GM19035 (cell line): ENCODE results near the gene VWA3B.
"Not testable (repeated sequence)": the region's sequence is repeated elsewhere in the genome, so short reads cannot be mapped to it uniquely, and the experiment has no call there.

Source experiments
- ATAC-seq: cut with Tn5 transposase; IDR thresholded peaks from one replicate; pipeline ENCODE4 v1.9.1; 2021; ENCODE audit not compliant: unreplicated experiment

The VWA3B gene

DNA sequence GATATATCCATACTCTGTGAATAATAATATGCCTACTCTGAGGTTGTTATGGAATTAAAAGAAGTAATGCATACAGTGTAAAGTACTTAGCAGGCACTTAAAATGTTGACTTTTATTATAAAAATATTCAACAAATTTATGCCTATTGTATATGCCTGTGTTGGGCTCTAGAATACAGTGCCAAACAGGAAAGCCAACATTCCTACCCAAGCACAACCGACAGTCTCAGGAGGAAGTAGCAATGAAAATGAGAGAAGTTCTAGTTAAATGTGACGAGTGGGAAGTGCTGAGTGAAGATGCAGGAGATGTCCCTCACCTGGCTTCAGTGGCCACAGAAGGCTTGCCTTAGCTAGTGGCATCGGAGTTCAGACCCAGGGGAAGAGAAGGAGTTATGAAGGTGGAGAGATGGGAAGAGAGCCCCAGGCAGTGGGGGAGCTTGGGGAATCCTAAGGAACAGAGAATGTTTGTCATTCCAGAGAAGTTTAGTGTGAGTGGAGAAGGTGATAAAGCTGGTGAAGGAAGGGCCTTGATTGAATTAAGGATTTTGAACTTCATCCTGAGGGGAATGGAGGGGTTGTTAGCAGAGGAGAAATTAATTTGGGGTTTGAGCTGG is 153.9 kb downstream of the VWA3B start:
- no peak for ATAC-seq

DNA sequence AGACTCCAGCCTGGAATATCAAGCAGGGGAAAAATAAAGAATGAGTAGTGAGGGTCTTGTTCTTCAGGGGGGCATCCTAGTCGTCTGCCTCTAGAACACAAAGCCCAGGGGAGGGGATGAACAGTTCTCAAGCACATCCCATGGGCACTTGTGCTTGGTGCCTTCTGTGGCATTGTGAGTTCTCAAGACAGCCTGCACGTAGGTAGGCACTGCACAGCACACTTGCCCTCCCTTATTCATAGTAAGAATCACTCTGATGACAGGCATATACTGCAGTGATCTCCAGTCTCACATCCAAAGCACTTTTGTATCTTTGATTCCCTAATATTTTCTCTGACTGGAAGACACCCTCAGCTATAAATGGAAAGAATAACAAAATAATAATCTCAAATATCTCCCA is 154.6 kb downstream of the VWA3B start:
- ATAC-seq = no peak

DNA sequence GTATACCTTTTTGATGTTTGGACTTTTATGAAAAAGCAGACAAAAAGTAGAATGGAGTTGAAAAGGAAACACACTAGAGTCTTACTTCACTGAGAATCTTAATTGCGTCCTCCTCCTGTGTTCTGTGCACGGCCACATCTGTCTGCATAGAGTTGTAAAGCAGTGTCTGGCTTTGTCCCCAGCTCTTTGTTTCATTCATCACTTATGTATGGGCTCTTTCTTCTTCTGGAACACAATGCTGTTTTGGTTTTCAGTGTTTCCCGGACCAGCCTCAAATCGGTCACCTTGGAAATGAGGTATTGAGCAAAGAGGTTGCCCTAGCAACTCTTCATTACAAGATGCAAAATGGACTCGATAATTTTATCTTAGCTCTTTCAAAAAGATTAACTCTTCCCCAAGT is 155.0 kb downstream of the VWA3B start:
- no peak for ATAC-seq

DNA sequence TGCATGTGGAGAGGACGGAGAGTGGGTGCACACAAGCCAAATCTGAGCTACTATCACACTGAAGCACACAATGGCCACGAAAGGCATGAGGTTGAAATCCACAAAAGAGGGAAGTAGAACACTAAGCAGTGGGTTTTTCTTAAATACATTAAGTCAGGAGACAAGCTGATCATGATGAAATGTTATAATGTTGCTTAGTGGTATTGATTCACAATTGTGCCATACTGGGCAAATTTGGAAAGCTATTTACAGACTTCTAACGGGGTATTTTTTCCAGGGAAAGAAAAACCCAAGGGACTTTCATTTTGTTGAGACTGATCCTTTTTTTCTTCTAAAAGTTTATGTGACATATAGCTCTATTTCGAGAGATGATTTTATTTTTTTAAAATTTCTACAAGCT is 158.5 kb downstream of the VWA3B start:
- ATAC-seq = no peak

DNA sequence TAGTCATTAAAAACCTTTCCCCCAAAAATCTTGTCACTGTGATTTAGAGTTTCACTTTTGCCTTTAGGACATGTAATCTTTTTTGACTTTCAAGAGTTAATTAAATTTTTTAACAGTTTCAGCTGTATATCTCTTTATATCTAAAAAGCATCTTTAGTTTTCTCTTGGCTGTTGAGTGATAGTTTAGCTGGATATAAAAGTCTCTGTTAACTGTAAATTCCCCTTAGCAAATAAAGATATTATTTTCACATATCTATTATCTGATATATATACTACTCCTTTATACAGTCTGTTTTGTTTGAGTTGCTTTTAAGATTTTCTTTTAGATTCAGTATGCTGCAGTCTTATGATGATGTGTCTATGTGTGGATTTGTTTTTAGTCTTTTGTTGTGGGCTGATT is 160.4 kb downstream of the VWA3B start:
- no peak for ATAC-seq

DNA sequence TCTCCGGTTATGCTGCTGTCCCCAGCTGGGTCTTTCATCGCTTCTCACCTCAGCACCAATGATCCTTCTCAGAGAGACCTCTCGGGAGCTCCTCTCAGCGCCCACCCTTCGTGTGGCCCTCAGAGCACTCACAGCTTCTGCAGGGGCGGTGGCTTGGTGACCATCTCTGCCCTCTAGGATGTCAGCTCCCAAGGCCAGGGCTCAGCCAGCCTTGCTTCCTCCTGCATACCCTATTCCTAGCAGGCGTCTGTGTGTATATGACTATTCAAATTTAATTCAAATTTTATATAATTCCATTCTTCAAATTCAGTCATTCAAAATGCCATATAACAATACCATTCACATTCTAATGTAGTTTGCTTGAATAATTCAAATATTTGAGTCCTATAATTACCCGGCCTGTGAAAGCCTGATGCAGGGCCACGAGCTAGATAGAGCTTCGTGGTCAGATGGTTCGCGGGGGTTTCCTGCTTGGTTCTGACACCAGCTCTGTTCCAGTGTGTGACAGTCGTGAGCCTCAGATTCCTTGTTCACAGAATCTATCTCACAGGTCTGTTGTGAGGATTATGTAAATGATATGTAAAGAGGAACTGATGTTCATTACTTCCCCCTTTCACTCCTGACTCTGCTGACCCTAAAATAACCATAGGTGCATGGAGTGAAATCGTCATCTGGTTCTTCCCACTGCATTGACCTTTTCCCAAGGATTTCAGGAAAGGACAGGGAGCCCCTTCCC is 165.2 kb downstream of the VWA3B start:
- no peak for ATAC-seq

DNA sequence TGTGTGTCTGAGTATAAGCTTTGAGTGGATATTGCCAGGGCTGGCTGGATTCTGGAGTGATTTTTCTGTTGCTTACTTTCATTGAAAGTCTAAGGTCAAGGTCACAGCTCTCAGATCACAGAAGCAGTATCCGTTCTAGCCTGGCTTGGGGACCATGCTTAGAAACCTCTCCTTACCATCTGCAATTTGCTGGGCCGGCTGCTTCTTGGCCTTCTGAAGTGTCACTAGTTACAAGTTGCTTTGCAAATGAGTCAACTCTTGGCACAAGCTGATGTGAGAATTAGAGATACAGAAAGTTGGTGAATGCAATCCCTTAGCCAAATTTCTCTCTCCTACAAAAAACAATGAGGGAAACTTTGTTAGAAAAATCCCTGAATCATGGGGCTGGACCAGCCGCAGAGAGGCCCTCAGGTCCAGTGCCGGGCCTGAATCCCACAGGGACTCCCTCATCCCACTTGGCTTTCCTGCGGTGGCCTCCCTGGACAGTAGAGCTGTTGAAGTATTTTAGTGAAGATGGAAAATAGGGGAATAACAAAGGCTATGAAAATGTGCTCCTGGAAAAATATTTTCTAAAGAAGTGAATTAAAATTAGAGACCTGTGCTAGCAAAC is 166.6 kb downstream of the VWA3B start:
- no peak for ATAC-seq

DNA sequence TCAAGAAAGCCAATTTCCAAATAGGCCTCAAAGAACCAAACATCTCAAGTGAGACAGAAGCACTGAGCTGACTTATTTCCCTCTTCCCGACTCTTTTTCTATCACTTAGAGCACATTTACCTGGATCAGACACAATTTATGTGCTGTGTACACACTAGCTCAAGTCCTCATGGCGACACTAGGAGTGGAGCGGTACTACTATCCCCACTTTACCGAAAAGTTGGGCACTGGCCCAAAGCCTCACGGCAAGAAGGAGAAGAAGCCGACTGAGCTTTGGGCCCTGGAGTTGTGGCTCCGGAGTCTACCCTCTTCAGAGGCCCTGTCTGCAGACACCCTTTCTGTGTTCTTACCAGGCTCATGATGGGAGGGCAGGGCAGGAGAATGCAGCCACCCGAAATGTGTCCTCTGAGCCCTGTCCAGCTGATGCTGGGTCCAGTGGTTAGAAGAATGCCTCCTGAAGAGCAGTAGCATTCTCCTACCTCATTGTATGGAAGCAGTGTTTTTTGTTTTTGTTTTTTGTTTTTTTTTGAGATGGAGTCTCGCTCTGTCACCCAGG is 167.6 kb downstream of the VWA3B start:
- no peak for ATAC-seq

DNA sequence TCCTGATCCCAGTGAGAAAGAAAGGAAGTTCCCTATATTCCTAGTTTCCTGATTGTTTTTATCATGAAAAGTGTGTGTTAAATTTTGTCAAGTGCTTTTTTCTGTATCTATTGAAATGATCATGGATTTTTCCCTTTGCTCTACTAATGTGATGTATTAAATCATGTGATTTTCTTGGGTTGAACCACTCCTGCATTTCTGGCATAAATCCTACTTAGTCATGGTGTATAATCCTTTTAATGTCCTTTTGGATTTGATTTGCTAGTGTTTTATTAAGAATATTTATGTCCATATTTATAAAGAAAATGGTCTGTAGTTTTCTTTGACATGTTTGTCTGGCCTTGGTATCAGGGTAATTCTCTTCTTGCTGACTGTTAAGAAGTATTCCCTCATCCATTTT is 171.9 kb downstream of the VWA3B start:
- no peak for ATAC-seq

DNA sequence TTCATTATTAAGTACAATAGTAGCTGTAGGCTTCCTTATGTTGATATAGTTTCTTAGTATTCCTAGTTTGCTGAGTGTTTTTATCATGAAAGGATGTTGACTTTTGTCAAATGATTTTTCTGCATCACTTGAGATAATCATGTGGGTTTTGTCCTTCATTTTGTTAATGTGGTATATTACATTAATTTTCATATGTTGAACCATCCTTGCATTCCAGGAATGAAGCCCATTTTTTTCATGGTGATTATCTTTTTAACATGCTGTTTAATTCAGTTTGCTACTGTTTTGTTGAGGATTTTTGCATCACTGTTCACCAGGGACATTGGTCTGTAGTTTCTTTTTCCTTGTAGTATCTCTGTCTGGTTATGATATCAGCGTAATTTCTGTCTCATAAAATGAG is 176.4 kb downstream of the VWA3B start:
- ATAC-seq = no peak

DNA sequence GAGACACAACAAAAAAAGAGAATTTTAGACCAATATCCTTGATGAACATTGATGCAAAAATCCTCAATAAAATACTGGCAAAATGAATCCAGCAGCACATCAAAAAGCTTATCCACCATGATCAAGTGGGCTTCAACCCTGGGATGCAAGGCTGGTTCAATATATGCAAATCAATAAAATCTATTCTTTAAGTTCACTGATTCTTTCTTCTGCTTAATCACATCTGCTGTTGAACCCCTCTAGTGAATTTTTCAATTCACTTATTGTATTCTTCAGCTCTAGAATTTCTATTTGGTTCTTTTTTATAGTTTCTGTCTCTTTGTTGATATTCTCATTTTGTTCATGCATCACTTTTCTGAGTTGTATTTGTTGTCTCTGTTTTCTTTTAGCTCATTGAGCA is 181.3 kb downstream of the VWA3B start:
- ATAC-seq = not testable (repeated sequence)

DNA sequence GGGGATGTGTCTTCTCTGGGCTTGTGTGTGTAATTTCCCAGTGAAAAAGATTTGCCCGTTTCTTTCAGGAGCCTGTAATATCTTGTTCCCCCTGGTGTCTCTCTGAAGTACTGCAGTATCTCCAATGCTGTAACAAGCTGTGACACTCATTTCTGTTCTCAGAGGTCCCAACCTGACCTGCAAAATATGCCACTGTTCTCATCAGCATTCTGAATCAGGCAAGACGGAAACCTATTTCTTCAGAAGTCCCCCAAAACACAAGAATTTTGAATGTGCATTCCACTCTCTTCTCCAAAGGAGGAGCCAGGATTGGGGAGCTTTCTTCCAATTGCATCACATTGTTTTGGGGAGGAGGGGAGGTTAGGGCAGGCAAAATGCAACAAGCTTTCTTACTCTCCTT is 182.3 kb downstream of the VWA3B start:
- ATAC-seq = no peak

DNA sequence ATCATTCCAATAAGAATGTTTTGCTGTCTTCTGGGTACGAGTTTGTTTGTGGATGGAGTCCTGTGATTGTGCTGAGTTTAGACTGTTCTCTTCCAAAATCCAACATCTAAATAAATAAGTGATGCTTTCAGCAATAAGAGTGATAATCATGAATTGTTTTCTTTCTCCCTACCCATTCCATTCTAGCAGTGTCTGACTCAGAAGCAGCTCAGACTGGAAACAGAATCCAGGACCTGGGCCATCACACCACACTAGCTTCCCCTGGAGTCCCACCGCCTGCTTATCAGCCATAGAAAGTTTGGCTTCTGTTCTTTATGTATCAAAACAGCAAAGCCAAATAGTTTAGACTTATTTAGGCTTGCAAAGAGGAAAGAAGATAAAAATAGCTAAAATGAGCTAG is 182.9 kb downstream of the VWA3B start:
- ATAC-seq = no peak

DNA sequence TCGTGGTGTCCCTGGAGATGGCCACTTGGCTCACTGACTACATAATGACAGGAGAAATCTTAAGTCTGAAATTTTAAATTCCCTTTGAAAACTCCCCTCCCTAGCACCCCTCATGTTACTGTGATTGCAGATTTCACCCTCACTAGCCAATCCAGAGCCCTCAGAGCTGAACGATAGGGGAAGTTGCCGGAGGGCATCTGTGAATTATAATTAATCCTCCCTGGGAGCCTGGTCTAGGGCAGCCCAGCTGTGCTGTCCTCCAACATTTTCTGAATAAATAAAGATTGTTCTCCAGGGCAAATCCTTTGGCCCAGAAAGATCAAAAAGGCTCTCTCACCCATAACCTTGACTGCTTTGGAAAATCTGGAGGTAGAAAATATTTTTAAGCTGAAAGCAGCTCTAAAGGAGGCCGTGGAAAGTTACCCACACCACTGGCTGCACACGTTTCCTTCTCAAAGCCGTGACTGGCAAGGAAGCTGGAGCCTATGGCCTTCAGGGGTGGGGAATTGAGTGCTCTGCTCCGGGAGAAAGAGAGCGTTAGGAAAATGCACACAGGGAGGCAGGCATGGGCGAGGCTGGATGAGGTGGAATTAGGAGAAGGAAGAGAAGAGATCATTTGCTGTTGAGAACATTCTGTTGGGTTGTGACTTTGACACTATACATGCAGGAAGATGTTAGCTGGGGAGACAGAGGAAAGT is 190.3 kb downstream of the VWA3B start:
- ATAC-seq = no peak

DNA sequence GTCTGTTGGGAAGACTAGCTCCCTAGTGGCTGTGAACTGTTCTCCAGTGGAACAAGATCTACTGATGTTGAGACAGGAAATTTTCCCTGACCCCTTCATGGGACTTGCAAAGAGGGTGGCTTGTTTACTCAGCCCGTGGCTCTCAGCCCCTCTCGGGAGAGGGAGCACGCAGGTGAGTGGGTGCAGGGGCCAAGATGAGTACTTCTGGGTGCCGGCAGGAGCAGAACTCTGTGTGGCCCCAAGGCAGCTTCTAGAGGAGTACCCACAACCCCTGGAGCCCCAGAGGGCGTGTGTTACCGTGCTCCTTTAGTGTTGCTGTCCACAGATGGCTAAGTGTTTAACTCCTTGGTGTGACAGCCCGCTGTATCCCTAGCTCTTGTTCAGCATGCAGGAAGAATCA is 191.1 kb downstream of the VWA3B start:
- no peak for ATAC-seq

DNA sequence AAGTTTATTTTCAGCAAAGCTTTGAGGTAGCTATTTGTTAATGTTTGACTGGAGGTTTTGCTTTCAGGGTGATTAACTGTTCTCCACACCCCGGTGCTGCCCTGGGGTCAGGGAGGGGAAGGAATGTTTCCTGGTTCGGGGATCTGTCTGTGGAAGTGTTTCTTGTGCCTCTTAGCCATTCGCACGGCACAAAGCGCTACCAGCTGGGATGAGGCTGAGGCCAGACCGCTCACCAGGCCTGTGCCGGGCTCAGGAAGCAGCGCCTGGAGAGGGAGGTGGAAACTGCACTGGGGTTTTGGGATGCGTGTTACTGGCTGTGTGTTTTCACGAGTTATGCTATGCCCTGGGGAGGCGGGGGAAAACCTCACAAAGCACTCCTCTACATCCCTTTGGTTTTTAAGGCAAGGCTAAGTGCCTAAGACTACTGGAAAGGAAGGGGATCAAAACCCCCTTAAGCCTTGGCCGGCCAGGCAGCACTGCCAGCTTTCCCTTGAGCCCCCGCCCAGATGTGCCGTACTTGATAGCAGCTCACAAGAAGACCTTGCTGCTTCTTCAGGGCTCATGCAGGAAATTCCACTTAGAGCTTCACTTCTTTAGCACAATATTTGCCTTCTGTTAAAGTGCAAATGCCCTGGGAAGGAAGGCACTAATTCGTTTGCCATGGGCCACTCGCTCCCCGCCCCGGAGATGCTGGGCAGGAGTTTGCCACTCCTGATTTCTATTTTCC is 193.6 kb downstream of the VWA3B start:
- no peak for ATAC-seq

DNA sequence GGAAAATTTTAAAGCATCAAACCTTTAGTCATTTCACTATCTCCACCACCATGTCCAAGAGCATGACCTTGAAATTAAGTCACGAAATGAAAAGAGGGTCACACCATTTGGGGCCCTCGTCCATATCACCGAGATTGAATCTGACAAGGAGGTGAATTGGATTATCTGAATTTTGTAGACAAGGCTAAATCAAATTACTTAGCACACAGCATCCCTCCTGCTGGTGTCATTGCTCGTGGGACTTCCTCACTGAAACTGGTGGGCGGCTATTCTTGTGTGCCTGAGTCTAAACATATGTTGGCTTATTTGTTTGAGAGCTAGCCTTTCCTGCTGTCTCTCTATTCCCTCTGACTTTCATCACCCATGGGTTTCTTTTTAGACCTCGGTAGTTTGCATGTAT is 194.6 kb downstream of the VWA3B start:
- ATAC-seq = no peak

DNA sequence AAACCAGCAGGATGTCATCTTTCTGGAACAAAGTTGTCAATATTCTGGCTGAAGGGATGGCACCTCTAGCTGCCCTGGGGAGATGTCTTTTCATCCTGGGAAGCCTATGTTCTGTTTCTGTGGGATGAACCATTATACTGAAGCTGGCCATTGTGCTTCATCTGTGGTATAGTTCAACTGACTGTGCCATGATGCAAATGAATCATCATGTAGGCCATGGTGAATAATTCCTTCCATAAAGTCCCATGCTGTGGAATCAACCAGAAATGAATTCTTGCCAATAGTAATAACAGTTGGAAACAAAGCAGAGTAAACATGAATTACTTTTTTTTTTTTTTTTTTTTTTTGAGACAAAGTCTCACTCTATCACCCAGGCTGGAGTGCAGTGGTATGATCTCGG is 195.1 kb downstream of the VWA3B start:
- no peak for ATAC-seq

DNA sequence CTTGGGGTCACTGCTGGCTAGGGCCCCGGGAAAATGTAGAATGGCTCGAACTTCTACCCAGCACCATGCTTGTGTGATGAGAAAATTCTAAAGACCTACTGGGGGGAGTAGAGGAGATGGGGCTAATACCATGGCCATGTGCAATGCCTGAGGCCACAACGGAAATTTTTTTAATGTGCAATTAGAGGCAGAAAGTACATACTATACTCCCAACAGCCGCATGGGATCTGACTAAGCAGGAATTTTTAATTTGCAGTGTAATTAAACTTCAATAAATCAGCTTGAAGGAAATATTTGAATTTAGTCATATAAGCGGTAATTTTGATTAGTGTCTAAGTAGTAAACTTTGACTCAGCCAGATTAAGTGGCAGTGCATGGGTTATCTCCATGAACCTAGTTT is 206.1 kb downstream of the VWA3B start:
- ATAC-seq = no peak

DNA sequence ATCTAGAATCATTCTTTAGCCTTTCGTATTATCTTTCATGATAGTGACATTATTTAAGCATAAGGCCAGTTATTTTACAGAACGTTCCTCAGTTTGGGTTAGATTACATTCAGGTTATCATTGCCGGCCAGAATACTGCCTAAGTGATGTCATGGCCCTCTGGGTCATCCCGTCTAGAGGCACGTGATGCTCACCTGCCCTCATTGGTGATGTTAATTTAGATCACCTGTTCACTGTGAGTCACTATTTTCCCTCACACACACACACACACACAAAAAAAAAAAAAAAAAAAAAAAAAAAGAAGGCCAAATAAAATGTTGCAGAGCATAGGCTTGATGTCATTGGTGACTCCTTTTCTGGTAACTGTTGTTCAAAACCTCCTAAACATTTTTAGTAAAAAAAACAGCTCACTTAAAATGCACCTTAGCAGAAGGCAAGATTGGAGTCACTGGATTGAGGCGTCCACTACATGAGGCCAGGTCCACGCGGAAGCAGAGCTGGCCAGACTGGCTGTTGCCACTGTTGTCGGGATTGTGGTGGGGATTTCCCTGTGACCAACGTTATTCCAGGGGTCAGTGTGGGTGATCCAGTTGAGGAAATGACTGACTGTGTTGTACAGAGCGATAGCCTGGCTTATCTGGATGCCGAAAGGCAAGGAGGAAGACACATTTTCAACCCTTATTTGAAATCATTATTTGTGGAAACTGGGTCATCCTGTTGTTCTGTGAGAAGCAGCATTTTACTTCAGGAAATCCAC is 207.1 kb downstream of the VWA3B start:
- ATAC-seq = no peak
